Adrenal gland (tissue), 12 donors: ENCODE results near the gene DIP2C. TPM values are rescaled to one million over a fixed set of nuclear protein-coding genes. Genes with fewer than 3 reads are reported as not detected.

ENCODE experiments used
- DNase-seq, 7 donors: peaks; one replicate each; pipeline ENCODE4 v3.0.0-alpha.2; 2019 to 2020
- H3K27ac ChIP-seq, 5 donors: fragments of 200-600 bp; sonication (generic) in 4 of 5; 1 replicate in 3 of 5; 2 replicates in 2 of 5; pipeline versions ENCODE4 v1.5.1 to v1.8.0; 2016 to 2020; ENCODE audit warnings: mild to moderate bottlenecking in 1 of 5
- H3K27me3 ChIP-seq: fragments of 200-600 bp; 2 replicates; pipeline ENCODE4 v1.8.0; 2021
- H3K36me3 ChIP-seq, 2 donors: fragments of 200-600 bp; replicated peaks in 1 of 2; 1 replicate in 1 of 2; 2 replicates in 1 of 2; pipeline versions ENCODE4 v1.5.1 to v1.8.0; 2018 to 2022
- H3K4me1 ChIP-seq, 2 donors: fragments of 200-600 bp; replicated peaks in 1 of 2; 1 replicate in 1 of 2; 2 replicates in 1 of 2; pipeline versions ENCODE4 v1.5.1 to v1.8.0; 2018 to 2021
- H3K4me3 ChIP-seq, 4 donors: fragments of 200-600 bp; sonication (generic) in 3 of 4; one replicate each; pipeline ENCODE4 v1.5.1; 2016 to 2018
- H3K9me3 ChIP-seq, 3 donors: fragments of 200-600 bp; sonication (generic) in 1 of 3; replicated peaks in 1 of 3; 1 replicate in 2 of 3; 2 replicates in 1 of 3; pipeline versions ENCODE4 v1.5.1 to v1.8.0; 2016 to 2021
- CTCF ChIP-seq, 6 experiments: fragments of 450-650 bp in 4 of 6; fragments of 200-600 bp in 2 of 6; sonication (generic) in 1 of 6; IDR thresholded peaks; 1 replicate in 5 of 6; 2 replicates in 1 of 6; pipeline versions ENCODE4 v1.5.1 to v1.8.0; 2016 to 2021; ENCODE audit warnings: antibody characterized with exemption in 6 of 6, mild to moderate bottlenecking in 2 of 6, moderate library complexity in 1 of 6
- POLR2A ChIP-seq, 2 donors: fragments of 450-650 bp; IDR thresholded peaks; one replicate each; pipeline ENCODE4 v1.6.1; 2017; ENCODE audit warnings: antibody characterized with exemption in 2 of 2, mild to moderate bottlenecking in 2 of 2, moderate library complexity in 1 of 2
- WGBS, 4 donors: extraction: QIAGEN DNeasy Blood & Tissue Kit in 2 of 4; methylation state at CpG; one replicate each; pipeline versions ENCODE4 v1.1.5 to v1.1.7; 2013 to 2017; 5-methylcytosine and 5-hydroxymethylcytosine counted together
- intact Hi-C, 2 donors: fragments of 100-400 bp; cut with DNase I; formaldehyde crosslinking; loops; one replicate each; pipeline versions ENCODE4 v1.14.1 to v1.15.0; 2022 to 2023
- polyA plus RNA-seq, 3 donors: library from polyadenylated mRNA; stranded (reverse); fragments of 200-250 nt in 2 of 3; fragments of 350-450 nt in 1 of 3; fragmentation: Illumina TruSeq in 1 of 3; extraction: RNeasy Lipid Tissue Mini Kit (QIAGEN cat#74804) in 1 of 3; gene quantifications; one replicate each; pipeline ENCODE4 v1.2.3, GENCODE V29; 2013 to 2014
- total RNA-seq, 9 donors: library from RNA; depleted of rRNA in 4 of 9; stranded (reverse); fragments of >200 nt in 4 of 9; fragments of 120-200 nt in 1 of 9; fragmentation: NEBNext Ultra II Directional in 1 of 9; extraction: Animal tissue kit (Norgen Biotek cat#: 25700) in 1 of 9; gene quantifications; one replicate each; pipeline versions ENCODE4 v1.1.0 to v1.2.4, GENCODE V29; 2013 to 2023
- donor health status: healthy with polysubstance abuse.
- donor health status: Bipolar disorder and iron deficiency.
- donor health status: DM: yes; HTN: yes; CAD: no.
- donor health status: DM: no; HTN: no; CAD: no.
- donor health status: DM: no; HTN: no; CAD: no.
- donor health status: DM: yes; HTN: yes; CAD: no.

The DIP2C gene
- total and polyA plus RNA-seq, 12 donors = 4.8 to 23.9 (median 19.7) TPM

GRCh38 chr10:558891-559766, 130.3 kb downstream of the DIP2C start:
- WGBS, 4 donors = 67 to 82% (median 74%) methylated on average over 16 to 19 of the region's 19 CpGs
- no peak overlapping the region for H3K27ac ChIP-seq
- no peaks in the 10 kb centered on the region for H3K27me3 ChIP-seq
- DNase-seq = peak in 2 of 7 donors; percentile 9 to 46
- TF ChIP-seq CTCF (IDR thresholded peaks at IDR 0.05) (no peak), POLR2A (IDR thresholded peaks at IDR 0.05) (no peak)
- peaks cover 0 to 4% (median 0%) of the 10 kb centered on the region in 3 donors for H3K9me3 ChIP-seq
- intact Hi-C loops = no loop called here
- H3K4me3 ChIP-seq = no peak overlapping the region
- no peaks in the 10 kb centered on the region for H3K36me3 ChIP-seq
- H3K4me1 ChIP-seq = no peaks in the 10 kb centered on the region

- WGBS, 4 donors = 83 to 91% (median 90%) methylated on average over 15 to 17 of the region's 17 CpGs
- no peaks in the 10 kb centered on the region for H3K36me3 ChIP-seq
- no peaks in the 10 kb centered on the region for H3K9me3 ChIP-seq
- no peak overlapping the region for H3K27ac ChIP-seq
- intact Hi-C loops = no loop called here
- H3K27me3 ChIP-seq = no peaks in the 10 kb centered on the region
- no peak overlapping the region for H3K4me3 ChIP-seq
- no peaks in the 10 kb centered on the region for H3K4me1 ChIP-seq
- DNase-seq = peak in 1 of 7 donors; percentile 20
- TF ChIP-seq POLR2A (IDR thresholded peaks at IDR 0.05) (no peak), CTCF (IDR thresholded peaks at IDR 0.05) (no peak)
Observed at GRCh38 chr10:558364-558763, 131.1 kb downstream of the DIP2C start.

- WGBS, 4 donors = 80 to 86% (median 83%) methylated on average over 9 to 10 of the region's 10 CpGs
- no peaks in the 10 kb centered on the region for H3K4me1 ChIP-seq
- no peaks in the 10 kb centered on the region for H3K9me3 ChIP-seq
- no peaks in the 10 kb centered on the region for H3K27me3 ChIP-seq
- peak in 2 of 7 donors; percentile 10 to 36 for DNase-seq
- H3K4me3 ChIP-seq = no peak overlapping the region
- TF ChIP-seq POLR2A (IDR thresholded peaks at IDR 0.05) (no peak), CTCF (IDR thresholded peaks at IDR 0.05) (no peak)
- no peaks in the 10 kb centered on the region for H3K36me3 ChIP-seq
- no peak overlapping the region for H3K27ac ChIP-seq
- intact Hi-C loops = no loop called here
Observed at GRCh38 chr10:557792-558328, 131.6 kb downstream of the DIP2C start.

- H3K36me3 ChIP-seq = no peaks in the 10 kb centered on the region
- TF ChIP-seq CTCF (IDR thresholded peaks at IDR 0.05) (no peak), POLR2A (IDR thresholded peaks at IDR 0.05) (no peak)
- no peaks in the 10 kb centered on the region for H3K27me3 ChIP-seq
- no peaks in the 10 kb centered on the region for H3K4me1 ChIP-seq
- H3K27ac ChIP-seq = no peak overlapping the region
- WGBS, 4 donors = 83 to 88% (median 86%) methylated on average over 4 to 14 of the region's 14 CpGs
- peak in 1 of 7 donors; percentile 34 for DNase-seq
- H3K4me3 ChIP-seq = no peak overlapping the region
- no peaks in the 10 kb centered on the region for H3K9me3 ChIP-seq
- intact Hi-C loops = no loop called here
Observed at GRCh38 chr10:556971-557637, 132.4 kb downstream of the DIP2C start.
